ENCODE results near the gene TUBB.
"Not testable (repeated sequence)": the region's sequence is repeated elsewhere in the genome, so short reads cannot be mapped to it uniquely, and the experiment has no call there.

- TF ChIP-seq CTCF (IDR thresholded peaks at IDR 0.05): peak; percentile 6; the same call in 1 of the 2 replicates
- not testable (repeated sequence) for TF ChIP-seq POLR2AphosphoS5 (IDR thresholded peaks at IDR 0.05; ENCODE audit: low read depth, low read length); SIN3A (IDR thresholded peaks at IDR 0.05; ENCODE audit: borderline replicate concordance, insufficient read depth, low read depth, low read length); REST (IDR thresholded peaks at IDR 0.05; ENCODE audit: insufficient read depth in 1 of 2, low read depth in 2 of 2, low read length in 1 of 2)
These were observed 3.9 kb downstream of the TUBB start for GRCh38 chr6:30723843-30724741.

Data from Panc1 (cell line).